OCI-LY3 (cell line): Measurements from ENCODE around the gene OR4F6.

Experiments
- H2AFZ ChIP-seq: fragments of 200-600, 300-600 bp; shearing (Covaris generic); 2 replicates; pipeline ENCODE4 v1.6.0; 2014; ENCODE audit warnings: antibody characterized with exemption, low read depth, low read length
- H3K27ac ChIP-seq: fragments of 200-600, 300-600 bp; sonication (generic); 2 replicates; pipeline ENCODE4 v1.5.1; 2014; ENCODE audit warnings: mild to moderate bottlenecking, low read length, moderate library complexity, mixed read lengths
- H3K27me3 ChIP-seq: fragments of 200-600, 300-600 bp; sonication (generic); 2 replicates; pipeline ENCODE4 v1.6.1; 2014; ENCODE audit warnings: low read depth, low read length, mixed read lengths
- H3K36me3 ChIP-seq: fragments of 200-600, 300-600 bp; sonication (generic); replicated peaks from 2 replicates; pipeline ENCODE3; 2014; ENCODE audit warnings: low read depth, low read length, mixed read lengths
- H3K4me1 ChIP-seq: fragments of 300-600, 200-600 bp; sonication (generic); 2 replicates; pipeline ENCODE4 v1.6.1; 2014; ENCODE audit warnings: low read length, mixed read lengths
- H3K4me2 ChIP-seq: fragments of 200-600, 300-600 bp; sonication (generic); 2 replicates; pipeline ENCODE4 v1.6.1; 2014; ENCODE audit warnings: low read length, mixed read lengths
- H3K4me3 ChIP-seq: fragments of 300-600, 200-600 bp; sonication (generic); 2 replicates; pipeline ENCODE4 v1.5.1; 2014; ENCODE audit warnings: antibody characterized with exemption, mild to moderate bottlenecking, low read length, moderate library complexity
- H3K79me2 ChIP-seq: fragments of 300-600, 200-600 bp; shearing (Covaris generic); 2 replicates; pipeline ENCODE4 v1.6.1; 2014; ENCODE audit warnings: mild to moderate bottlenecking, low read length, mixed read lengths
- H3K9ac ChIP-seq: fragments of 300-600, 200-600 bp; shearing (Covaris generic); 2 replicates; pipeline ENCODE4 v1.6.0; 2014; ENCODE audit warnings: mild to moderate bottlenecking, low read length, moderate library complexity
- H3K9me3 ChIP-seq: fragments of 200-600, 300-600 bp; shearing (Covaris generic); 2 replicates; pipeline ENCODE4 v1.6.1; 2014; ENCODE audit warnings: low read length, mixed read lengths; ENCODE audit not compliant: insufficient read depth
- H4K20me1 ChIP-seq: fragments of 200-600, 300-600 bp; sonication (generic); 2 replicates; pipeline ENCODE4 v1.6.1; 2016; ENCODE audit warnings: low read length, mixed read lengths; ENCODE audit not compliant: insufficient read depth
- EZH2phosphoT487 ChIP-seq: fragments of 200-600 bp; shearing (Covaris generic); IDR thresholded peaks from 2 replicates; pipeline ENCODE4 v1.6.1; 2018; ENCODE audit warnings: antibody characterized with exemption, mixed run types, low read depth
- TF ChIP-seq, protein P1 (sequence below): fragments of 200-600, 300-600 bp; sonication (generic); IDR thresholded peaks from 2 replicates; pipeline ENCODE4 v1.5.1; 2014; ENCODE audit warnings: antibody characterized with exemption, low read length, low read depth

Gene OR4F6

DNA sequence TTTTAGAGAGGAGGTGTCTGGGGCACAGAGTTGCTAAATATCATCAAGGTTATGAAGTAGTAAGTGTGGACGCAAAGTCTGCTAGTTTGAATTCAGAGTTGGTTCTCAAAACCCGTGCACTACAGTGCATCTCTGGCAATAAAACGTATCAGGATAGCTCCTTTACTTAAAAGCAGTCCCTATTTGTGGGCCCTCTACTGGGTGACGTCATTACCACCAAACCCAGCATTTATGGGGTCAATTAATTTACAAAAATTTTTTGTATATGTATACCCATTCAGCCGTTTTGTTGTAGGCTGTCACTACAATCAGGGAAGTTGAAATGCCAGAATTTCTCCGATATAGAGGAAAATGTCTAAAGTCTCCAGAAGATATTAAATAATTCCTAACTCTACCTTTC, 17.5 kb downstream of the OR4F6 start:
- no peak for TF ChIP-seq EZH2phosphoT487
- TF ChIP-seq, protein P1, sequence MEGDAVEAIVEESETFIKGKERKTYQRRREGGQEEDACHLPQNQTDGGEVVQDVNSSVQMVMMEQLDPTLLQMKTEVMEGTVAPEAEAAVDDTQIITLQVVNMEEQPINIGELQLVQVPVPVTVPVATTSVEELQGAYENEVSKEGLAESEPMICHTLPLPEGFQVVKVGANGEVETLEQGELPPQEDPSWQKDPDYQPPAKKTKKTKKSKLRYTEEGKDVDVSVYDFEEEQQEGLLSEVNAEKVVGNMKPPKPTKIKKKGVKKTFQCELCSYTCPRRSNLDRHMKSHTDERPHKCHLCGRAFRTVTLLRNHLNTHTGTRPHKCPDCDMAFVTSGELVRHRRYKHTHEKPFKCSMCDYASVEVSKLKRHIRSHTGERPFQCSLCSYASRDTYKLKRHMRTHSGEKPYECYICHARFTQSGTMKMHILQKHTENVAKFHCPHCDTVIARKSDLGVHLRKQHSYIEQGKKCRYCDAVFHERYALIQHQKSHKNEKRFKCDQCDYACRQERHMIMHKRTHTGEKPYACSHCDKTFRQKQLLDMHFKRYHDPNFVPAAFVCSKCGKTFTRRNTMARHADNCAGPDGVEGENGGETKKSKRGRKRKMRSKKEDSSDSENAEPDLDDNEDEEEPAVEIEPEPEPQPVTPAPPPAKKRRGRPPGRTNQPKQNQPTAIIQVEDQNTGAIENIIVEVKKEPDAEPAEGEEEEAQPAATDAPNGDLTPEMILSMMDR, result no peak
- H3K79me2 ChIP-seq, result no peaks in the 10 kb centered on the region
- H3K9ac ChIP-seq, result no peak overlapping the region
- H2AFZ ChIP-seq, result no peak overlapping the region
- H3K4me2 ChIP-seq, result no peak overlapping the region
- no peak overlapping the region for H3K4me3 ChIP-seq
- peaks cover 8% of the 10 kb centered on the region; the same call in 1 of the 2 replicates for H3K27me3 ChIP-seq
- no peaks in the 10 kb centered on the region for H3K36me3 ChIP-seq
- H3K4me1 ChIP-seq, result no peaks in the 10 kb centered on the region
- H3K27ac ChIP-seq, result no peak overlapping the region
- H3K9me3 ChIP-seq, result no peaks in the 10 kb centered on the region
- H4K20me1 ChIP-seq, result no peaks in the 10 kb centered on the region

DNA sequence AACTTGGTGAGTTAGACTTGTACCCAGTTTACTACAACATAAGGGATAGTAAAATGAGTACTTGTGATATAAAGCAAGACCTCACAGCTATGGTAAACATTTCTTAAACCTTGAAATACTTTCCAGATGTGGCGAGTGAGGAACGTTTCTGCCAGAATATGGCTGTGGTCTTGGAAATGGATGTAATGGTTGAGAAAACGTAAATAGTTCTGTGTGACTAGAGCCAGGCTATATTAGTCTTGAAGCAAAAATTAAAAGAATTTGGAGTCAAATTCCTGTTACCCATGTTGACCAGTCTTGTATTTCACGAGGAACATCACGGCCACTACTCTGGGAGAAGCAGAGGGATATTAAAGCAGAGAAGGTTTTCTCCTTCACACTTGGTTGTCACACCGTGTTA, 23.9 kb downstream of the OR4F6 start:
- no peak for TF ChIP-seq EZH2phosphoT487
- TF ChIP-seq, protein P1, result no peak
- no peak overlapping the region for H3K27ac ChIP-seq
- no peak overlapping the region for H3K4me3 ChIP-seq
- peaks cover 22% of the 10 kb centered on the region for H3K27me3 ChIP-seq
- no peak overlapping the region for H3K9ac ChIP-seq
- no peaks in the 10 kb centered on the region for H3K4me1 ChIP-seq
- no peaks in the 10 kb centered on the region for H4K20me1 ChIP-seq
- H3K36me3 ChIP-seq, result no peaks in the 10 kb centered on the region
- no peak overlapping the region for H2AFZ ChIP-seq
- H3K9me3 ChIP-seq, result no peaks in the 10 kb centered on the region
- H3K79me2 ChIP-seq, result no peaks in the 10 kb centered on the region
- no peak overlapping the region for H3K4me2 ChIP-seq

DNA sequence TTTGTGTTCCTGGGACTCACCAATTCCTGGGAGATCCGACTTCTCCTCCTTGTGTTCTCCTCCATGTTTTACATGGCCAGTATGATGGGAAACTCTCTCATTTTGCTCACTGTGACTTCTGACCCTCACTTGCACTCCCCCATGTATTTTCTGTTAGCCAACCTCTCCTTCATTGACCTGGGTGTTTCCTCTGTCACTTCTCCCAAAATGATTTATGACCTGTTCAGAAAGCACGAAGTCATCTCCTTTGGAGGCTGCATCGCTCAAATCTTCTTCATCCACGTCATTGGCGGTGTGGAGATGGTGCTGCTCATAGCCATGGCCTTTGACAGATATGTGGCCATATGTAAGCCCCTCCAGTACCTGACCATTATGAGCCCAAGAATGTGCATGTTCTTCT, 25.5 kb downstream of the OR4F6 start:
- Histone ChIP-seq H3K4me3 (no peak overlapping the region), H3K27me3 (peaks cover 22% of the 10 kb centered on the region), H3K9me3 (no peaks in the 10 kb centered on the region), H3K36me3 (no peaks in the 10 kb centered on the region), H3K27ac (no peak overlapping the region), H2AFZ (no peak overlapping the region), H4K20me1 (no peaks in the 10 kb centered on the region), H3K4me1 (no peaks in the 10 kb centered on the region), H3K4me2 (no peak overlapping the region), H3K9ac (no peak overlapping the region), H3K79me2 (no peaks in the 10 kb centered on the region)
- TF ChIP-seq, protein P1, result no peak
- no peak for TF ChIP-seq EZH2phosphoT487

DNA sequence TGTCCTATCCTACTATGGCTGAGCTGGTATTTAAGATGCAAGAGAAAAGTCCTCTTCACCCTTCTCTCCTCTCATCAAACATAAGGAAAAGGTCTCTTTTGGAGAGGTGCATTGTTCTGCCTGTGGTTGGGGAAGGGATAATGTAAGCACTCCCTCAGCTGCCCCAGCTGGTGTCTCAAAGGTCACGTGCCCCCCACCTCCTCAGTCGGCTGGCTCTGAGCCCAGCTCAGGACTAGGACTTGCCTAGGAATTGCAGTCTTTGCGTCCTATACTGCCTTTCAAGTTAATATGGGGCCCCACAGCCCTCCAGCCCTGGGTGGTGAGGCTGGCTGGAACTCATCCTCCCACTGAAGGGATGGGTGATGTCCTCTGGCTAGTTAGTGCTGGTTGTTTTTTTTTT, 38.3 kb downstream of the OR4F6 start:
- Histone ChIP-seq H3K27me3 (no peaks in the 10 kb centered on the region; the same call in 1 of the 2 replicates), H2AFZ (no peak overlapping the region)

More for the DNA sequence above, 38.3 kb downstream of the OR4F6 start:
- Histone ChIP-seq H3K9ac (no peak overlapping the region), H3K4me2 (no peak overlapping the region), H3K79me2 (no peaks in the 10 kb centered on the region), H3K9me3 (no peaks in the 10 kb centered on the region), H3K4me3 (no peak overlapping the region), H3K4me1 (no peaks in the 10 kb centered on the region), H3K27ac (no peak overlapping the region), H3K36me3 (no peaks in the 10 kb centered on the region), H4K20me1 (no peaks in the 10 kb centered on the region)
- TF ChIP-seq, protein P1, result no peak
